Stimulated activated CD4-positive, alpha-beta T cell treated with anti-CD3 and anti-CD28 coated beads, Interleukin-1b, Interleukin-23, amount 100 ng/mL, for 4 hours (primary cell): ENCODE measurements around the gene CNTNAP5.

Experiments
- DNase-seq, 2 donors: peaks; one replicate each; pipeline ENCODE4 v3.0.0-alpha.2; 2020; ENCODE audit warnings: low read depth in 2 of 2

CNTNAP5 gene

DNA sequence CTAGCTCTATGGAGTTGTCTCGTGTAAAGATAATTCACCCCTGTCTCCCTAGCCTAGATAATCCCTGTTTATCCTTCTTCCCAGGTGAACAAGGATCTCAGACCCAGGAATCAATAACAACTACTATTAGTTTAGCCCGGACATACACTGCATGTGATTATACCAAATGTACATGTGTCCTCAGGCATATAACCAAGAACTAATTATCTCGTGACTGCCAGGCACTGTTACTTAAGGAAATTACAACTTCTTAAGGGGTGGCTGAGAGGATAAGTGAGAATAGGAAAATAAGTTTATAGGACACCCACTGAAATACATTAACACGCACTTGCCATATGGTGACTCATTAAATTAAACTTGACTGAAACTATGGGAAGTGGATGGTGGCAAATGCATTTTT, 126.6 kb downstream of the CNTNAP5 start:
- no peak for DNase-seq

DNA sequence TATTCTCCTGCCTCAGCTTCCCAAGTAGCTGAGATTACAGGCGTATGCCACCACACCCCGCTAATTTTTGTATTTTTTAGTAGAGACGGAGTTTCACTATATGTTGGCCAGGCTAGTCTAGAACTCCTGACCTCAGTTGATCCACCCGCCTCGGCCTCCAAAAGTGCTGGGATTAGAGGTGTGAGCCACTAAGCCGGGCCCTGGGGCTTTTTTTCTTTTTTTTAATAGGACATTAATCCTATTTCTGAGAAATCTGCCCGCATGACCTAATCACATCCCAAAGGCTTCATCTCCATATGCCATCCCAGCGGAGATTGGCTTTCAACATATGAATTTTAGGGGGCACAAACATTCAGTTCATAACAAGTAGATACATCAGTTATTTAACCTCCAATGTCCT, 128.6 kb downstream of the CNTNAP5 start:
- DNase-seq: no peak

DNA sequence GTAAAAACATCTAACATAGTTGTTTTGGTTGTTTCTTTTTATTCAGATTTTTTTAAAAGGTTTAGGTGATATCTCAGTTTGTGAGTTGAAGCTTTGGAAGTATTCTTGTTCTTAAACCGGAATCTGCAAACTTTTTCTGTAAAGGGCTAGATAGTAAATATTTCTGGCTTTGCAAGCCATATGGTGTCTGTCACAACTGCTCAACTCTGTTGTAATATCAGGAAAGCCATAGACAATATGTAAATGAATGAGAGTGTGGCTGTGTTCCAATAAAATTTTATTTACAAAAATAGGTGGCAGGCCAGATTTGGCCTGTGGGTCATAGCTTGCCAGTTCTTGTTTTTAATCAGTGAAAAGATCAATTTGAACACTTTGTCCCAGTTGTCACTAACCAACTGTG, 134.1 kb downstream of the CNTNAP5 start:
- DNase-seq: no peak

DNA sequence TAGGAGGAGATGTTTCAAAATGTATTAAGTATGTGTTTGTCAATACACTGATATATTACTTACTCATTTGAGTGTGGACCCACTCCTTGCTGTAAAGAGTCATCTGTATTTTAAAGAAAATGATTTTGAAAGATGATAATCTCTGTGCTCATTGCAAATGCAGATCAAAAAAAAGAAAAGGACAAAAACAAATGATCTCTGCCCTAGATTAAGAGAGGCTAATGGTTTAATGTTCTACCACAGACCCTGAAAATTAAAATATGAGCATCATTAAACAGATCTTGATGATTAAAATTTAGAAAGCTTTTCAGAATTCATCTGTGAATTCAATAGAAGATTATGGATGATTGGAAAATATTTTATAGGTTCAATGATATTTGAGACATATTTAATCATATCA, 136.5 kb downstream of the CNTNAP5 start:
- DNase-seq: no peak

DNA sequence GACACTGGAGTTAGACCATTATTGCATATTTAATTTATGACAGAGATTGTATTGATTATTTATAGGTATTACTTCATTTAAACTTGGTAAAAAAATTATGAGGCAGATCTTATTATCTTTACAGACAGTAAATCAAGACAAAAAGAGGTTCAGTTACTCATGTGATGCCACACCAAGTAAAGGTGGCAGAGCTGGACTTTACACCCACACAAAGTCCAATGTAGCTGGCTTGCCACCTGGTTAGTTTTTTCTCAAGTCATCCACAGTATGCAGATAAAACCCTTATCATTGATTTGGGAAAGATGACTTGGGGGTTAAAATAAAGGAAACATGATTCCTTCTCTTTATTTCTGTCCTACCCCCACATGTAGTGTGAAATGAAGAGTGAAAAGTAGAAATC, 137.2 kb downstream of the CNTNAP5 start:
- no peak for DNase-seq

DNA sequence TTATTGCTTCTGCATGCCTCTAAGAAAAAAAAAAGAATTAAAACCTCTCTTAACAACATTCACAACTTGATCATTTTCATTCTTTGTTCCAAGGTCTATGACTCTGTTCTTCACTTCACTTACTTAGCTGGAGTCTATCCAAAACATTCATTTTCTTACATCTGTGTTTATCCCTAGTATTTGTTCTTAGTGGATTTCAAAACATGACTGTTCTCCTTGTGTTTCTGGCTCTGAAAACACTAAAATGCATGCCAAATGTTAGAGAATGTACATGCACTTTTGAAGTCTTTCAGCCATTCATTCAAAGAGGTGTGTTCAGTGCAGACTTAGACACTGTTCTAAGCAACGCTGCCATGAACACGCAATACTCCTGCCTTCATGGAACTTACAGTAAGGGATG, 138.8 kb downstream of the CNTNAP5 start:
- no peak for DNase-seq

DNA sequence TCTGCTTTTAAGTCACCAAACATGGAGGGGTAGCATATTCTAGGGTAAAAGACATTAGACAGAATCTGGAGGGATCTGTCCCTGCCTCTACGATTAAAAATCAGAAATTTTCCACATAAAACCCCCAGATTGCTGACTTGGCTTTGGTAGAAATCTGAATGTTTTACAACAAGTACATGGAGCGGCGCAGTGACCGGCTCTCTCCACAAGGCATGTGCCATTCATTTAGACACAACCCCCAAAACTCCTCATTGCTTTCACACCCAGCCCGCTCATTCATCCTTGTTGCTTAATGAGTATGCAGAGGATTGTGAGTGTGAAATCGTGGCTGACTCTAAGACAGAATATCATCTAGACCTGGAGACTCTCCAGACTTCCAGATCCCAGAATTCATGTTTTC, 140.6 kb downstream of the CNTNAP5 start:
- no peak for DNase-seq

DNA sequence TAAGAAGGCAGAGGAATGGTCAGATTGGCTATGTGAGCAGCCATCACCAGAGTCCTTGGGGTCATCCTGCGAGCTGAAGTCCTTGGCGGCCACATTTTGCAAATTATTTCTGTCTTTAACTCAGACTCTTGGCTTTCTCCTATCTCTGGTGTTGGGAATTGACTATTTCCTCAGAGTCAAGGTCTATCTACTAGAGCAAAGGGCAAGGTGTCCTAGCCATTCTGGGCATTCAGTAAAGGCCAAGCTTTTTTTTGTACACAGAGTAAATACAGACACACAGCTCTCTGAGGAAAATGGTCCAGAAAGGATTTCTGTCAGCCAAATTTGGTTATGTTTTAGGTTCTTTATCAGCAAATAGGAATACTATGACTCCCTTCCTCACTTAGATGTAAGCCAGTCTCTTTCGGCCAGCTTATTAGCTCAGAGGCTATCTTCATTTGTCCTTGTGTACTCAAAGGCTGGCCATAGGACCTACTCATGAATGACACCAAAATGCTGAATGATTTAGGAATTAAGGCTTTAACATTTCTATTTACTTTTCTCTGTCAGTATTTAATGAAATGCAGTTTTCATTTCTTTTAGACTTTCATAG, 146.5 kb downstream of the CNTNAP5 start:
- DNase-seq: no peak

DNA sequence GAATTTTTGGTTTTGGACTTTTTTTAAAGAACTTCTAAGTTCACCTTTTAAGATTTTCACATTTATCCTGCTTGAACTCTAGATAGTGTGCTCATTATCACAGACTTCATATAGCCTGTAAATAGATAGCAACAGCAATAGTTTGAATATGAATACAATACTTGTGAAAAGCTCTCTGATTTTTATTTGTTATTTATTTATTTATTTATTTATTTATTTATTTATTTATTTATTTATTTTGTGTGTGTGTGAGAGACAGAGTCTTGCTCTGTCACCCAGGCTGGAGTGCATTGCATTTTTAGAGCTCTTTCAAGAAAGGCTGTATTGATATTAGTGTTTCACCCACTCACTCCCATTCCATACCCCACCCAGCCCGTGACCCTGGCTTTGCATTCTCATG, 153.6 kb downstream of the CNTNAP5 start:
- no peak for DNase-seq

DNA sequence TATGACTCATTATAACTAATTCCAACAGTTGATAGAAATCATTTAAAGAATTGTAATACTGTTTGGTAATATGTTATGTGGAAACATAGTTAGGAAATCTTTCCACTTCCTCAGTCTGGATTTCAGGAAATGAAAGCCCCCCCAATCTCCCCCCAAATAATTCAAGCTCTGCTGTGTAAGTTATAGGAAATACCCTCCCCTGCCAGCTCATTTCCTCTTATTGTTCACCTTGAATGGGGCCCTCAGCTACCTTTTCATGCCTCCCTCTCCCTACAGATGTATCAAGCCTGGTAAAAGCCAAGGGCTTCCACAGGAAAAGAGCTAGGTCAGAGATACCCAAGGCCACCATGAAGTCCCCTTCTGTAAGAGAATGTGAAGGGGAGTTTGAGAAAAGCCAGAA, 155.5 kb downstream of the CNTNAP5 start:
- no peak for DNase-seq

DNA sequence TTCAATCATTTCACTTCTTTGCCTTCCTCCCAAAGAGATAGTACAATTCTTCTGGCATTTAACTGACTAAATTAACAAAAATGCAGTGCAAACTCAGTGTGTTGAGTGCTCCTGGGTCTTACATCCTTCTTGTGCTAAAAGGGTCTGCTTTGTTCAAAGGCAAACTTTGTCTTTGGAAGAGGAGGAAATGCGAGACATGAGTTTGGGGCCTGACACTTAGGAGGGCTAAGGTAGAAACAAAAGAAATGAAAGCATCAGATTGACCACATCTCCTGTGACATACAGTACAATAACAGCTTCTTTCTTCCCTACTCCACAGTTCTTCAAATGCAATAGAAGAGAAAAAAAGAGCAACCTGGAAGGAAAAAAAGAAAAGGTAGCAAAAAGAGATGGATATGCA, 161.7 kb downstream of the CNTNAP5 start:
- DNase-seq: no peak

DNA sequence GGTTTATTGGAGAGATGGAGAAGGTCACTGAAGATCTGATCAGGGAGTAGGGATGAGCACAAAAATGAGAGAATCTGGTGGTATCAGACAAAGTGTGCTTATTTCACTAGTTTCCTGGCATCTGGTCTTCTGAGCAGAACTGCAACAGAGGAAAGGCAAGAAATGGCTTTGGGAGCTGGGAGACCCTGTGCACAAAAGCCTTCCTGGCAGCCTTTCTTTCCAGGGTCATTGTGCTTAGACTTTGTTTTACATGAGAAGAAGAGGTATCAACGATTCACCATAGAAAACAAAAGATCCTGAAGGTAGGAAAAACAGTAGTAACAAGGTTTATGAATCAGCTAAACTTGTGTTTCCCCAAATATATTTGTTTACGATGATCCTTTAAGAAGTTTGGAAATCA, 162.9 kb downstream of the CNTNAP5 start:
- DNase-seq: no peak

DNA sequence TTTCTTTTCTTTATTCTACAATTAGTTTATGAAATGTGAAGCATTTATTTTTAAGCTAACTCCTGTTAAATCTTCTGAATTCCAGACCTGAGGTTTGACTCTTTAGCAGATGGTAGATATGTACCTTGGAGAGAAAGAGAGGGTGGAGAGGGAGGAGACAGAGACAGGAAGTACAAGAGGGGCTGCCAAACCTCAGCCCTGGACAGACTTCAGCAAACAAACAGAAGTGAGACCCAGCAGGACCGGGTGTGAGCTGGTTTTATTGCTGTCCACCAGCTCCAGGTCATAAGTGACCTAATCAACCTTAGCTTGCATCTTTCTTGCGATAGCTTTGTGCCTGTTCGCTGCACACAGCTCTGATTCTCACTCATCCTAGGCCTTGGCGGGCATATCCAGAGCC, 168.6 kb downstream of the CNTNAP5 start:
- DNase-seq: no peak

DNA sequence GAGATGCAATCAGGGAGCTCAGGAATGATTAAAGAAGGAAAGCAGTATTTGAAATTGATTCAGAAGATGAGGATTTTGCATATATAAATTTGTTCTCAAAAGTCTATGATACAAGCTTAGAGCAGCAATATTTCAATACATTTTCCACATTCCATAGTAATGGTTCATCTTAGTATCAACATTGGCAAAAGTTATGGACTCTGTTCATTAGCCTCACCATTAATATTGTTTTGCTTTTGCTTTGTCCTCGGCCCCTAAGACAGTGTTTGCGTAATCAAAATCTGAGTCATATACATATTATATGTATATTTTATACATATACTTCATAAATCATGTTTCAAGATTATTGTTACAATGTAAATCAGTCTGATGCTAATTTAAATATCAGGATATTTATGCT, 176.6 kb downstream of the CNTNAP5 start:
- DNase-seq: no peak

DNA sequence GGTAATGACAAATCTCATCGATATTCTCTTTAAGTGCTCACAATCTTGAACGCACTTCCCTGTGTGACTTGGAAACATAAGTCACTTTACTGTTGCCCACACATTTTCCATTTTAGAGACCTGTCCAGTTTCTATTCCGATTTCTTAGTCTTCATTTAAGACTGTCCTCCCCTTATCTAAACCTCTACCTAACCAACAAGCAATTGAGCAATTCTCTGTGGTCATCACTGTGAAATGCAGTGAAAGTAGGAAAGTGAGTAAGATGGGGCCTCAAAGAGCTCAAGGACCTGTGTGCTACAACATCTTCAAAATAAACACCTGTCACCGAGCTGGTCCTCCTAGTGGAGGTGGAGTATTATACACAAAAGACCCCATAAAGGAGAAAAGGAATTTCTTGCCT, 184.4 kb downstream of the CNTNAP5 start:
- no peak for DNase-seq

DNA sequence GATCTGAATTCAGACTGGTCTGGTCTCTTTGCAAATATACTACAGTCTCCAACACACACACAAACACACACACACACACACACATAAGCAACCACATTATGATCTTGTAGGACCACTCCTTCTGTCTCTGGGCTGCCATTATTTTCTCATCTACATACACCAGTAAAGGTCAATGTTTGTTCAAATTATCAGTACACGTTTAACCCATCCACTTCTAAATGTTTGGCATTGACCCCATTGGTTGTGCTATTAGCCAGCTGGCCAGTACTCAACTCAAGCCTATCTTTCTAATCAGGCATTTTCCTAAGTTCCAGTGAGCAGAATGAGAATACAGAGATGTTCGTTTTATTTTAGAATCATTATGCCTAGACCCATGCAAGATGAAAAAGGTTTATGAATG, 186.4 kb downstream of the CNTNAP5 start:
- DNase-seq: no peak

DNA sequence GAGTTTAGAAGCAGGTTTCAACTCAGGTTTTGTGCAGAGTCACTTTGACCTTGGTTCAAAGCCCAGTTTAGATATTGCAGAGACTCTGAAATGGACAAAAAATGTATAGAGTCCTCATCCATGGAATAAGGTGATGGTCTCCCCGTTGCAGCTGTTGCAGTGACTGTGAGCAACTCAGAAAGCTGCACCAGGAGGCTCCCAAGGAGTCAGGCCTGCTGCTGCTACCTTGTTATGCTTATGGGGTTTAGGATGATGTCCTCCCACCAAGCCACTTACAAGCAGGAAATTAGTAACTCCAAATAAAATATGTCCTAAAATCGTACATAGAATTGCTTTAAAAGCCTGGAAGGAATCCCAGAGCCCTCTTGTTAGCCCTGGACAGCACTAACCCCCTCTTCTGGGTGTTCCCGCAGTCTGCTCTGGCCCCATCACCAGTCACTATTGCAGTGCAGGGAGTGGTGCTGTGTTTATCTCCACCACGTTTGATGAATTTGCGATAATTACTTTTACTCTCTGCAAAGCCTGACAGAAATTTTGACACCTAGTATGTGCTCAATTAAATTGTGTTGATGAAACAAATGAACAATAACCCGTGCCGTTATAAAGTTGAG, 189.0 kb downstream of the CNTNAP5 start:
- DNase-seq: no peak

DNA sequence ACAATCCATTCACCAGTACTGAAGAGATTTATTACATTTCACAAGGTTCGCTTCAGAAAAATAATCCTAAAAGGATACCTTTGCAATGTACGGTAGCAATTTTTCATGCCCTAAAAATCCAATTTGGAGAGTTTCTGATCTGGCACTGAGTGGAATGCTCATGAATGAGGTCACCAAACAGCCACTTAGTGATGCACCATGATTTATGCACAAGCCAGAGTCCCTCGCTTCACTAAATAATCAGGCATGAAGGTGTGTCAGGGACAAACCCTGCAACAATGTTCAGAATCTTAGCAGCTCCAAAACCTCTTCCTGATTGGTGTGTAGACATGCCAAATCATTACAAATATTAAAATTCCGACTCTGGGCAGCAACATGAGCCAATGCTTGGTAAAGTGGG, 221.1 kb downstream of the CNTNAP5 start:
- DNase-seq: no peak

DNA sequence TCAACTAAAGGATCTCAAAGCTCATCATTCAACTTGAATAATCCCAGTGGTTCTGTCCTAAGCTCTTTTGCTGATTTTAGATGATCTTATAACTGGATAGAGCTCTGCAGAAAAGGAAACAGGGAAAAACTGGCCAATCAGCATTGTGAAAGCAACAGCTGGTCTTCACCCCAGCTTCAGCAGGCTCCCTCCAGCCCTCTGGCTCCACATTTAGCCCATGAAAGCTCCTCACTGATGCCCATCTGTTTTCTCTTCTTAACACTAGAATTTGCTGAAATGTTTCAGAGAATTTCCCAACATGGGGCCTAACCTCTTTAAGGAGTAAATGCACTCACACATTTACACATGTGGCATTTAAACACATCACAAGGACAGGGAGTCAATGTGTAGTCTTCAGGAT, 223.3 kb downstream of the CNTNAP5 start:
- no peak for DNase-seq

DNA sequence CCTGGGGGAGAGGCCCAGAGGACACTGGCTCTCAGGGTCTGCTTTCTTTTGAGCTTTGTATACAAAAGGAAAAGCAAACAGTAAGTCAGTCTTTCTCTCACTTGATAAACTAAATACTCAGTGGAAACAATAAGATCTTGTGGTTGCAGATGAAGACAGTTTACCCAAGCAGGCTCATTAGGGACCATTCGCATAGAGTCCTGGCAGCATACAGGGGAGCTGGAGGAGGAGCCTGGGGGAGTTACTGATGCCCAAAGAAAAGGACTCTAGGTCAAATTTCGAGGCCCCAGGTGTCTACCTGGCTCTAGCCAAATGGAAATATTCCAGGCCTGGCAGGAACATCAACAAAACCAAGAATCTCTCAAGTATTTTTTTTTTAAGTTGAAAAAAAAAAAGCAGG, 225.3 kb downstream of the CNTNAP5 start:
- no peak for DNase-seq

DNA sequence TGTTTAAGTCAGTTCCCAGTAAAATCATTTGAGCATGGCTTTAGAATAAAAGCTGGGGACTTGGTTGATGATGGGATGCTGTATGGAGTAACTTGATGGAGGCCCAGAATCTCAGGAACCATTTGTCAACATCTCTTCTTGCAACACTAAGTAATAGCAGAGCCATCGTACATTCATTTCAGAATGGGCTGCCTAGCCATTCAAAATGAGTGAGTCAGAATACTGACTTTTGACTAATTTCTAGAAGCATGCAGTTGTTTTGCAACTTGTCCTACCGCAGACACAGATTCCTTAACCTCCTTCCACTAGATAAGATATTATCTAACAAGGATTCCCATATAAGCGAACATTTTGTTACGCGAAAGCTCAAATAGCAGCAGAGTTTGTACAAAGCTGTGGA, 229.5 kb downstream of the CNTNAP5 start:
- no peak for DNase-seq

DNA sequence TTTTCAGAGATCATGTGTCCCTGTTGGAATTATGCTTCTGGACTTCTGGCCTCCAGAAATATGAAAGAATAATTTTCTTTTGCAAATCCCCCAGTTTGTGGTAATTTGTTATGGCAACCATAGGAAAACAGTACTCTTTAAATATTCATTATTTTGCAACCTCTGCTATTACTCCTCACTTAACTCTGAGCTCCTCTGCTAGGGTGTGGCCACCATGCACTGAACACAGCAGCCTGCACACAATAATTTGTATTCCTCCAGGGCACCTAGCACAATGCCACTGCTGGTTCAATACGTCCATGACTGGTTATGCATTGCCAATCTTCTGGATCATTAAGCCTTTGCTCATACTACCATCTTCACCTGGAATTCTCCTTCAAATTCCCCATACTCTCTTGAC, 232.0 kb downstream of the CNTNAP5 start:
- DNase-seq: no peak

DNA sequence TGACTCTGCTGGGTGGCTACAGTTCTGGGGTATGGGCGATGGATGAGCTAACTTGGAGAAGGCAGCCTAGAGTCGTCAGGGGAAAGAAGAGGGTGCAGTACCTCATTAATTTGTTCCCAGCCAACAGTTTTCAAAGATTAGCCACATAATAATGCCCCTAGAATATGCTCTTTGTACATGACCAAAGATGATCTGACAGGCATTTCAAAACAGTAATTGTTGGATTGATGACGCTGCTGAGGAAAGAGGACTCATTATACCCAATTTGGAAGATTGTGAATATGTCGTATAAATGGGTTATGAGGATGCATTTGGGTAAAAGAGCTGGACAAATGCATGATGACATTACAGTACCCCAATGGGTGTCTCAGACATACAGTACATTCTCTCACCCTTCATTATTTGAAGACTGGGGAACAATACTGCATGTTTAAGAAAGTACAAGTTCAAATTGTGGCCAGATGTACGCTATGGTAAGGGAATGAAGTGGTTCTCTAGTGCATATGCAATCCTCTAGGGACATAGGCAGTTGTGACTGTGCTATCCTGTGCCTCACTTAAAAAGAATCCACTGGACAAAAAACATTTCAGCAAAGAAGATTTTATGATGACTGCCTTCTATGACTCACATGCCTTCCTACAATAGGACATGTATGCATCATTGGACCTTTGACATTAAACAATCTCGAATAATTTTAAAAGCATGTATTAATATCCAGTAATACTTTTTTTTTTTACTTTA, 233.2 kb downstream of the CNTNAP5 start:
- no peak for DNase-seq

DNA sequence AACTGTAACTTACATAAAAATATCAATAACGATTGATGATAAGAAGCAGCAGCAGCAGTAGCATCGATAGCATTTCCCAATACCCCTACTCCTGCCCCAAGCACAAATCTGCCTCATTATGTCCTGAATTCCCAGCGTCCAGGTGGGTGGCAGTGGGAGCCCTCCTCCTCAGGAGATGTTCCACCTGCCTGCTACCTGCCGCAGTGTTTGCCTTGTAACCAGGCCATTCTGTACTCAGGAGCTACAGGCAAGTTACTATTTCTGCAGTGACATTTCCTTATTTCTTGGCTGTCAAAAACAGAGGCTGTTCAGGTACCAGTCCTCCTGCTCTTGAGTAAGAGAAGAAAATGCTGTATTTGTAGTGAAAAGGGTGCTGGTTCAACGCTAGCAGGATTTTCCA, 236.4 kb downstream of the CNTNAP5 start:
- no peak for DNase-seq
